HFF-Myc (cell line): ENCODE results near the gene ZNF516.

Experiments
- DNase-seq: peaks from one replicate; pipeline ENCODE4 v3.0.0-alpha.2; 2011; ENCODE audit warnings: low read depth; ENCODE audit errors: extremely low read depth
- H3K4me3 ChIP-seq: replicated peaks from 2 replicates; pipeline ENCODE4 v1.5.1; 2011; ENCODE audit warnings: low read depth, mild to moderate bottlenecking, control low read depth, low read length
- CTCF ChIP-seq: IDR thresholded peaks from 2 replicates; pipeline ENCODE4 v1.5.1; 2012; ENCODE audit warnings: mild to moderate bottlenecking, low read depth, low read length, control low read depth; ENCODE audit errors: missing control alignments

ZNF516 gene

GRCh38 chr18:76486038-76486437, 9.0 kb downstream of the ZNF516 start:
- H3K4me3 ChIP-seq: no peak overlapping the region
- no peak for TF ChIP-seq CTCF
- no peak for DNase-seq

DNA sequence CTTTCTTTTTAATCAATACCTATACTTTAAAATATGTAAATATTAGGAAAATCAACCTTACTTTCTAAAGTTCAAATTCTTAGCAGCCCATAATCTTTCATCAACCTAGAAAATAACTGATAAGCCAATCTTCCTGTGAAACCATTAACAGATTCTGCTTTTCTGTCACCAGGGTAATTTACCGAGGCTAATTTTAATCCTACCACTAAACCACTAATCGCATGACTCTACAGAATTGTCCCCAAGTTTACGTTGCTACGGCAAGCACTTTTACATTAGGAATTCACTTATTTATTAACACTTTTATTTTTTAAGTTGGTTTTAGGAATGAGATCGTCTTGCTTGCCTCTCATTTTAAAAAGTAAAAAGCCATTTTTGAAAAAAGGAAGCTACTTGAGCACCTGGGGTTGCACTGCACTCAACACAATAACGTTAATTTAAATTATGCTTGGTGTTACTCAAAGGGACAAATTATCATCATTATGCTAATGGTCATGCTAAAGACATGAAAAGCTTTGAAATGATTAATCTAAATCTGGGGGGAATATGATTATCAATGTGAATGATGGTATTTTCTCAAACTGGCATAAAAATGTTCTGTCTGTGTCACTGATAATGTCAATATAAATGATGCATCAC, 10.2 kb downstream of the ZNF516 start:
- DNase-seq: no peak
- H3K4me3 ChIP-seq: no peak overlapping the region
- no peak for TF ChIP-seq CTCF

- DNase-seq: no peak
- no peak for TF ChIP-seq CTCF
- no peak overlapping the region for H3K4me3 ChIP-seq
Observed at GRCh38 chr18:76483780-76484179, 11.3 kb downstream of the ZNF516 start.

GRCh38 chr18:76482971-76483691, 11.9 kb downstream of the ZNF516 start:
- TF ChIP-seq CTCF: no peak
- DNase-seq: no peak
- no peak overlapping the region for H3K4me3 ChIP-seq

DNA sequence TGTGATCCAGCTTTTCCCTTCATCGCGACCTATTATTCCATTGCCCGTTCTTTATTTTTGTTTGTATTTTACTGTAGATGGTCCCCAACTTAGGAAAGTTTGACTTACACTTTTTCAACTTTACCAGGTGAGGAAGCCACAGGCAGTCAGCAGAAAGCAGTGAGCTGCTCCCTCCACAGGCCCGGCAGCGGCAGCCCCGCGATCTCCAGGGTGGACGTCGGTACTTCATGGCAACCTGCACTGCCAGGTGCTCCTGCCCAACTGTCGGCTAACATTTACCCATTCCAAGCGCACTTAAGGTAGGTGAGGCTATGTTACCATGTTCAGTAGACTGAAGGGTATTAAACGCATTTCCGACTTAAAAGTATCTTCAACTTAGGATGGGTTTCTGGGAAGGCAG, 12.8 kb downstream of the ZNF516 start:
- no peak for TF ChIP-seq CTCF
- no peak for DNase-seq
- H3K4me3 ChIP-seq: no peak overlapping the region

- DNase-seq: no peak
- H3K4me3 ChIP-seq: no peak overlapping the region
- peak; percentile 20 for TF ChIP-seq CTCF
Observed at GRCh38 chr18:76480913-76481312, 14.1 kb downstream of the ZNF516 start.
